Fibroblast of lung (primary cell): Measurements from ENCODE around the gene KEAP1. TPM values are rescaled to one million over a fixed set of nuclear protein-coding genes. Genes with fewer than 3 reads are reported as not detected.

Experiments
- DNase-seq, 2 donors: peaks; one replicate each; pipeline versions ENCODE4 v3.0.0 to v3.0.0-alpha.2; 2010; ENCODE audit warnings: low read depth in 2 of 2
- H2AFZ ChIP-seq: 2 replicates; pipeline ENCODE4 v1.5.1; 2012; ENCODE audit warnings: low read length, control low read depth, inconsistent platforms
- H3K27ac ChIP-seq: 2 replicates; pipeline ENCODE4 v1.5.1; 2011; ENCODE audit warnings: low read length, control low read depth; ENCODE audit not compliant: insufficient read depth
- H3K27me3 ChIP-seq: 2 replicates; pipeline ENCODE4 v1.5.1; 2011; ENCODE audit warnings: mild to moderate bottlenecking, low read length; ENCODE audit not compliant: control insufficient read depth, insufficient read depth
- H3K36me3 ChIP-seq: 2 replicates; pipeline ENCODE4 v1.5.1; 2011; ENCODE audit warnings: low read length; ENCODE audit not compliant: control insufficient read depth, insufficient read depth
- H3K4me1 ChIP-seq: 2 replicates; pipeline ENCODE4 v1.5.1; 2011; ENCODE audit warnings: low read length; ENCODE audit not compliant: control insufficient read depth, insufficient read depth; ENCODE audit errors: extremely low read depth
- H3K4me2 ChIP-seq: 2 replicates; pipeline ENCODE4 v1.5.1; 2011; ENCODE audit warnings: low read length, control low read depth; ENCODE audit not compliant: insufficient read depth; ENCODE audit errors: extremely low read depth
- H3K4me3 ChIP-seq, 4 experiments: fragments of 200-600 bp in 1 of 4; sonication (generic) in 1 of 4; replicated peaks in 1 of 4; 2 replicates each; pipeline ENCODE4 v1.5.1; 2011 to 2016; ENCODE audit warnings: low read length in 4 of 4, low read depth in 3 of 4, mild to moderate bottlenecking in 3 of 4, control low read depth in 2 of 4, inconsistent platforms in 1 of 4, mixed read lengths in 1 of 4; ENCODE audit not compliant: insufficient read depth in 1 of 4; ENCODE audit errors: control extremely low read depth in 1 of 4
- H3K79me2 ChIP-seq: 2 replicates; pipeline ENCODE4 v1.5.1; 2012; ENCODE audit warnings: mild to moderate bottlenecking, low read length, inconsistent platforms; ENCODE audit not compliant: control insufficient read depth, insufficient read depth
- H3K9ac ChIP-seq: 2 replicates; pipeline ENCODE4 v1.5.1; 2011; ENCODE audit warnings: mild to moderate bottlenecking, low read length, control low read depth; ENCODE audit not compliant: insufficient read depth
- H3K9me3 ChIP-seq: 2 replicates; pipeline ENCODE4 v1.5.1; 2012; ENCODE audit warnings: low read depth, low read length; ENCODE audit not compliant: control insufficient read depth, insufficient read depth
- H4K20me1 ChIP-seq: 2 replicates; pipeline ENCODE4 v1.5.1; 2011; ENCODE audit warnings: low read length; ENCODE audit not compliant: control insufficient read depth, insufficient read depth; ENCODE audit errors: extremely low read depth
- CTCF ChIP-seq, 2 donors: IDR thresholded peaks in 1 of 2; conservative IDR thresholded peaks in 1 of 2; 1 replicate in 1 of 2; 2 replicates in 1 of 2; pipeline ENCODE4 v1.5.1; 2011 to 2012; ENCODE audit warnings: low read length in 2 of 2, control low read depth in 1 of 2, inconsistent platforms in 1 of 2, low read depth in 1 of 2, mild to moderate bottlenecking in 1 of 2
- EZH2 ChIP-seq: IDR thresholded peaks from 2 replicates; pipeline ENCODE4 v1.5.1; 2012; ENCODE audit warnings: low read length, control low read depth, mild to moderate bottlenecking; ENCODE audit errors: missing control alignments
- polyA plus RNA-seq, 2 donors: library from polyadenylated mRNA; depleted of rRNA in 1 of 2; stranded (reverse) in 1 of 2; unstranded in 1 of 2; fragments of >200 nt; gene quantifications; 2 replicates each; pipeline ENCODE4 v1.2.1, GENCODE V29; 2011 to 2012; ENCODE audit warnings: missing spikeins in 1 of 2
- total RNA-seq: library from RNA; depleted of rRNA; stranded (reverse); fragments of >200 nt; gene quantifications from 2 replicates; pipeline ENCODE4 v1.2.1, GENCODE V29; 2014

Gene KEAP1
- total and polyA plus RNA-seq, 2 donors (not counting 1 experiment from before 2014, with no cell fraction given), result 36.1 to 103 TPM

- peak in 1 of 2 donors; percentile 13 for DNase-seq
- TF ChIP-seq EZH2 (no peak), CTCF (conservative IDR thresholded peaks at IDR 0.05 in 1 of 2, IDR thresholded peaks at IDR 0.05 in 1 of 2; ENCODE audit: low read depth in 1 of 2, low read length in 2 of 2) (no peak)
- no peak overlapping the region for H3K27ac ChIP-seq
These were observed 24.7 kb downstream of the KEAP1 start for GRCh38 chr19:10478476-10478875.

GRCh38 chr19:10474962-10475451 is 28.1 kb downstream of the KEAP1 start:
- no peaks in the 10 kb centered on the region for H3K9me3 ChIP-seq
- H3K27me3 ChIP-seq, result no peaks in the 10 kb centered on the region
- no peak overlapping the region for H3K27ac ChIP-seq
- H3K4me2 ChIP-seq, result no peak overlapping the region
- no peak overlapping the region for H3K4me3 ChIP-seq
- H3K36me3 ChIP-seq, result no peaks in the 10 kb centered on the region
- H2AFZ ChIP-seq, result no peak overlapping the region
- H3K79me2 ChIP-seq, result no peaks in the 10 kb centered on the region
- DNase-seq, result no peak
- no peak overlapping the region for H3K9ac ChIP-seq
- TF ChIP-seq CTCF (conservative IDR thresholded peaks at IDR 0.05 in 1 of 2, IDR thresholded peaks at IDR 0.05 in 1 of 2; ENCODE audit: low read depth in 1 of 2, low read length in 2 of 2), result no peak
- TF ChIP-seq EZH2, result no peak
- peaks cover 3% of the 10 kb centered on the region for H3K4me1 ChIP-seq
- no peaks in the 10 kb centered on the region for H4K20me1 ChIP-seq

More at GRCh38 chr19:10478476-10478875, 24.7 kb downstream of the KEAP1 start:
- Histone ChIP-seq H3K79me2 (no peaks in the 10 kb centered on the region), H3K4me2 (peak overlapping the region; percentile 33), H2AFZ (no peak overlapping the region), H3K36me3 (no peaks in the 10 kb centered on the region), H3K9ac (no peak overlapping the region), H3K27me3 (no peaks in the 10 kb centered on the region), H4K20me1 (no peaks in the 10 kb centered on the region), H3K9me3 (no peaks in the 10 kb centered on the region), H3K4me3 (peak overlapping the region in 2 of 4 experiments; percentile 16 to 25), H3K4me1 (peaks cover 3% of the 10 kb centered on the region)

GRCh38 chr19:10473192-10473591 is 30.0 kb downstream of the KEAP1 start:
- Histone ChIP-seq H3K4me2 (no peak overlapping the region), H3K27me3 (no peaks in the 10 kb centered on the region), H3K9me3 (no peaks in the 10 kb centered on the region), H3K79me2 (no peaks in the 10 kb centered on the region), H3K27ac (no peak overlapping the region), H2AFZ (no peak overlapping the region), H3K9ac (no peak overlapping the region), H3K36me3 (no peaks in the 10 kb centered on the region), H3K4me3 (no peak overlapping the region), H4K20me1 (no peaks in the 10 kb centered on the region), H3K4me1 (no peaks in the 10 kb centered on the region)
- TF ChIP-seq CTCF (conservative IDR thresholded peaks at IDR 0.05 in 1 of 2, IDR thresholded peaks at IDR 0.05 in 1 of 2; ENCODE audit: low read depth in 1 of 2, low read length in 2 of 2), result no peak
- TF ChIP-seq EZH2, result no peak
- no peak for DNase-seq
